K562 (cell line): Measurements from ENCODE around the gene ZNF155. TPM values are rescaled to one million over a fixed set of nuclear protein-coding genes. Genes with fewer than 3 reads are reported as not detected.

Experiments used
- CBFA2T3 ChIP-seq: fragments of 450-650 bp; IDR thresholded peaks from 2 replicates; pipeline ENCODE4 v1.6.1; 2017
- CCAR2 ChIP-seq: fragments of 200-400 bp; formaldehyde crosslinking; IDR thresholded peaks from 2 replicates; pipeline ENCODE4 v1.6.1; 2017; ENCODE audit warnings: mild to moderate bottlenecking, low read depth, low read length
- CCNT2 ChIP-seq: IDR thresholded peaks from 2 replicates; pipeline ENCODE4 v1.6.1; 2011; ENCODE audit warnings: borderline replicate concordance, low read depth, mild to moderate bottlenecking, moderate library complexity, mixed read lengths, low read length; ENCODE audit not compliant: insufficient read length; ENCODE audit errors: extremely low read depth
- CEBPB ChIP-seq: fragments of 450-650 bp; IDR thresholded peaks from 2 replicates; pipeline ENCODE4 v1.6.1; 2016; ENCODE audit warnings: missing genetic modification characterization, missing compliant biosample characterization
- ELF2 ChIP-seq: fragments of 250-450 bp; sonication (Bioruptor Pico); IDR thresholded peaks from 2 replicates; pipeline ENCODE4 v1.5.0; 2021; ENCODE audit warnings: mild to moderate bottlenecking
- HDAC1 ChIP-seq, 2 experiments: fragments of 450-650 bp; IDR thresholded peaks; 2 replicates each; pipeline ENCODE4 v1.6.1; 2016 to 2017; ENCODE audit warnings: inconsistent platforms in 1 of 2, mild to moderate bottlenecking in 1 of 2, moderate library complexity in 1 of 2
- HEY1 ChIP-seq: fragments of 250-450 bp; sonication (Bioruptor Pico); IDR thresholded peaks from 2 replicates; pipeline ENCODE4 v1.5.0; 2020; ENCODE audit warnings: mild to moderate bottlenecking, moderate library complexity, borderline replicate concordance
- HLTF ChIP-seq: fragments of 450-650 bp; IDR thresholded peaks from 2 replicates; pipeline ENCODE4 v1.6.1; 2016
- JUN ChIP-seq, 2 experiments: sonication (generic) in 1 of 2; formaldehyde crosslinking in 1 of 2; IDR thresholded peaks; 2 replicates each; pipeline versions ENCODE4 v1.6.1 to v1.8.0; 2012 to 2022; ENCODE audit warnings: borderline replicate concordance in 2 of 2, mild to moderate bottlenecking in 2 of 2, improper control_type of control experiment in 1 of 2, low read depth in 1 of 2, low read length in 1 of 2, missing genetic modification reagents in 1 of 2
- KAT7 ChIP-seq: sonication (generic); formaldehyde crosslinking; IDR thresholded peaks from 2 replicates; pipeline ENCODE4 v1.8.0; 2022; ENCODE audit warnings: missing genetic modification reagents, mild to moderate bottlenecking, borderline replicate concordance
- PHB2 ChIP-seq: fragments of 450-650 bp; IDR thresholded peaks from 2 replicates; pipeline ENCODE4 v1.6.1; 2017; ENCODE audit warnings: low read depth
- POLR2G ChIP-seq: fragments of 200-400 bp; formaldehyde crosslinking; IDR thresholded peaks from 2 replicates; pipeline ENCODE4 v1.6.1; 2017; ENCODE audit warnings: low read depth, mild to moderate bottlenecking, antibody characterized with exemption, low read length, moderate library complexity
- SLC30A9 ChIP-seq: fragments of 250-450 bp; sonication (Bioruptor Pico); IDR thresholded peaks from 2 replicates; pipeline ENCODE4 v1.8.0; 2022; ENCODE audit warnings: mild to moderate bottlenecking, moderate library complexity
- TCF7L2 ChIP-seq: fragments of 150-350 bp; IDR thresholded peaks from 2 replicates; pipeline ENCODE4 v1.6.1; 2016; ENCODE audit warnings: low read depth, mild to moderate bottlenecking, low read length, moderate library complexity
- ZNF23 ChIP-seq: fragments of 250-450 bp; sonication (Bioruptor Pico); IDR thresholded peaks from 2 replicates; pipeline ENCODE4 v1.4.0; 2020; ENCODE audit warnings: mild to moderate bottlenecking
- ZNF436 ChIP-seq: fragments of 250-450, 450-650 bp; sonication (Bioruptor Pico); formaldehyde crosslinking; IDR thresholded peaks from 2 replicates; pipeline ENCODE4 v1.7.0; 2020; ENCODE audit warnings: mild to moderate bottlenecking
- ZNF57 ChIP-seq: fragments of 450-650 bp; formaldehyde crosslinking; IDR thresholded peaks from 2 replicates; pipeline ENCODE4 v1.4.0; 2020; ENCODE audit warnings: mild to moderate bottlenecking, moderate library complexity
- ZNF586 ChIP-seq: fragments of 450-650 bp; formaldehyde crosslinking; conservative IDR thresholded peaks from 2 replicates; pipeline ENCODE4 v1.4.0; 2020; ENCODE audit warnings: mild to moderate bottlenecking, moderate library complexity
- ZNF778 ChIP-seq: fragments of 450-650 bp; formaldehyde crosslinking; IDR thresholded peaks from 2 replicates; pipeline ENCODE4 v1.4.0; 2020; ENCODE audit warnings: mild to moderate bottlenecking, moderate library complexity
- polyA plus RNA-seq, 8 experiments: library from polyadenylated mRNA; depleted of rRNA in 4 of 8; stranded (reverse) in 5 of 8; unstranded in 3 of 8; fragments of >200 nt; fragmentation: Nextera tagmentation in 2 of 8; fragmentation: Illumina TruSeq in 1 of 8; extraction: Ambion mirVana in 2 of 8; extraction: Trizol in 1 of 8; gene quantifications; 2 replicates each; pipeline versions ENCODE4 v1.2.1 to v1.2.3, GENCODE V29; 2011 to 2014; ENCODE audit warnings: inconsistent platforms in 1 of 8, missing spikeins in 1 of 8
- total RNA-seq, 7 experiments: library from RNA; depleted of rRNA in 6 of 7; stranded (reverse); fragments of >200 nt in 6 of 7; fragmentation: Illumina TruSeq in 2 of 7; extraction: Trizol in 2 of 7; gene quantifications; 2 replicates each; pipeline versions ENCODE4 v1.2.1 to v1.2.3, GENCODE V29; 2011 to 2021; ENCODE audit warnings: low replicate concordance in 1 of 7
- TF ChIP-seq, protein P1 (sequence below): fragments of 450-650 bp; IDR thresholded peaks from 2 replicates; pipeline ENCODE4 v1.6.1; 2016; ENCODE audit warnings: low read depth, mild to moderate bottlenecking, moderate library complexity
- TF ChIP-seq, protein P2 (sequence below): fragments of 250-450 bp; sonication (Bioruptor Pico); IDR thresholded peaks from 2 replicates; pipeline ENCODE4 v1.5.0; 2020; ENCODE audit warnings: mild to moderate bottlenecking
- TF ChIP-seq, protein P3 (sequence below): IDR thresholded peaks from 2 replicates; pipeline ENCODE4 v1.6.1; 2011; ENCODE audit not compliant: insufficient read length; ENCODE audit errors: extremely low read depth
- TF ChIP-seq, protein P4 (sequence below): sonication (generic); formaldehyde crosslinking; IDR thresholded peaks from 2 replicates; pipeline ENCODE4 v1.8.0; 2022; ENCODE audit warnings: mild to moderate bottlenecking, missing genetic modification reagents, borderline replicate concordance

The ZNF155 gene
- total and polyA plus RNA-seq, 9 of the 15 experiments (the other 6 are each of a cell fraction or from before 2014, with no cell fraction given): 0.09 to 0.76 (median 0.37) TPM

DNA sequence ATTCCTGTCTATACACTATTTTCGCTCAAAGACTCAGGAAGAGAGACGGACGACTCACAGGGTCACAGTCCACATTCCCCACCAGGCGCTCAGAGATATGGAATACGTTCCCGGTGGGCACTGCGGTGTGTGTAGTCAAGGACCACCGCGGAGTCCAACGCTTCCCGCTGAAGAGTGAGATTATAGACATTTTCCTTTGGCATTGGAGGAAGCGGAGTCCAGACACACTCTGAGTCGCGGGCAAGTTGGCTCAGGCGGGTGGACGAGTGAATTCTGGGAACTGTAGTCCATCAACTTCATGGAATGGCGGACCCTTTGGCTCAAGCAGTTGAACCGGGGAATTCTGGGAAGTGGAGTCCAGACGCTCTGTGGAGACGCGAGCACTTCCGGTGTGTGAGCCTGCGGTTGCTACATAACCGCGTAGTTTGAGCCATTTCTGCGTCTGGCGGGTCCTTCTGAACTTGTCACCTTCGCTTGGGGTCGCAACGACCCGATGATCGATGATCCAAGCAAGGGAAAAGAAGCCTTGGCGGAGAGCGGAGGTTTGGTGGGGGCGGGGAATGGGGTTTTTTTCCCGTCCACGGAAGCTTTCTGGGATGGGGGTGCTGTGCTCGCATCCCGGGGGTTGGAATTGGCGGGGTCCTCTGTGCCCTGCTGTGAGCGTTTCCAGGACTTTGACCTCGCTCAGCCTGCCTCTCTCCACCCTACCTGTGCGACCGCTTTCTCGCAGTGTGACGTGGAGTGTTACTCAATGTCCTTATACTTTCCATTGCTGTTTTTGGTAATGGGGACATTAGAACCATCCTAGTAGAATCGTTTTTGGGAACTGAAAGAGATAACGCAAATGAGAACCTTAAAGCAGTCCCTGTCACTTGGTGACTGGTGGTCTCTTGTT is 18.8 kb downstream of the ZNF155 start, which contains the start of gene ZNF230 (continued):
- no peak for TF ChIP-seq HEY1 (CRISPR knock-in tag)
- TF ChIP-seq CBFA2T3: no peak
- TF ChIP-seq, protein P1, sequence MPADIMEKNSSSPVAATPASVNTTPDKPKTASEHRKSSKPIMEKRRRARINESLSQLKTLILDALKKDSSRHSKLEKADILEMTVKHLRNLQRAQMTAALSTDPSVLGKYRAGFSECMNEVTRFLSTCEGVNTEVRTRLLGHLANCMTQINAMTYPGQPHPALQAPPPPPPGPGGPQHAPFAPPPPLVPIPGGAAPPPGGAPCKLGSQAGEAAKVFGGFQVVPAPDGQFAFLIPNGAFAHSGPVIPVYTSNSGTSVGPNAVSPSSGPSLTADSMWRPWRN: no peak
- TF ChIP-seq, protein P2, sequence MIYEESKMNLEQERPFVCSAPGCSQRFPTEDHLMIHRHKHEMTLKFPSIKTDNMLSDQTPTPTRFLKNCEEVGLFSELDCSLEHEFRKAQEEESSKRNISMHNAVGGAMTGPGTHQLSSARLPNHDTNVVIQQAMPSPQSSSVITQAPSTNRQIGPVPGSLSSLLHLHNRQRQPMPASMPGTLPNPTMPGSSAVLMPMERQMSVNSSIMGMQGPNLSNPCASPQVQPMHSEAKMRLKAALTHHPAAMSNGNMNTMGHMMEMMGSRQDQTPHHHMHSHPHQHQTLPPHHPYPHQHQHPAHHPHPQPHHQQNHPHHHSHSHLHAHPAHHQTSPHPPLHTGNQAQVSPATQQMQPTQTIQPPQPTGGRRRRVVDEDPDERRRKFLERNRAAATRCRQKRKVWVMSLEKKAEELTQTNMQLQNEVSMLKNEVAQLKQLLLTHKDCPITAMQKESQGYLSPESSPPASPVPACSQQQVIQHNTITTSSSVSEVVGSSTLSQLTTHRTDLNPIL: no peak
- TF ChIP-seq, protein P3, sequence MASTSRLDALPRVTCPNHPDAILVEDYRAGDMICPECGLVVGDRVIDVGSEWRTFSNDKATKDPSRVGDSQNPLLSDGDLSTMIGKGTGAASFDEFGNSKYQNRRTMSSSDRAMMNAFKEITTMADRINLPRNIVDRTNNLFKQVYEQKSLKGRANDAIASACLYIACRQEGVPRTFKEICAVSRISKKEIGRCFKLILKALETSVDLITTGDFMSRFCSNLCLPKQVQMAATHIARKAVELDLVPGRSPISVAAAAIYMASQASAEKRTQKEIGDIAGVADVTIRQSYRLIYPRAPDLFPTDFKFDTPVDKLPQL: no peak
- TF ChIP-seq ZNF586: no peak
- no peak for TF ChIP-seq CCAR2
- TF ChIP-seq SLC30A9 (CRISPR knock-in tag): no peak
- no peak for TF ChIP-seq KAT7 (CRISPR knock-in tag)
- peak; percentile 82 for TF ChIP-seq ELF2
- TF ChIP-seq PHB2: no peak
- no peak for TF ChIP-seq CCNT2
- TF ChIP-seq ZNF23 (CRISPR knock-in tag): no peak
- no peak for TF ChIP-seq JUN (IDR thresholded peaks at IDR 0.05; ENCODE audit: borderline replicate concordance, low read depth, low read length)
- TF ChIP-seq JUN (CRISPR knock-in tag; IDR thresholded peaks at IDR 0.05; ENCODE audit: borderline replicate concordance): no peak
- TF ChIP-seq ZNF57 (CRISPR knock-in tag): no peak
- peak; percentile 90 for TF ChIP-seq CEBPB (tag)
- no peak for TF ChIP-seq ZNF778
- TF ChIP-seq TCF7L2: no peak
- no peak for TF ChIP-seq HLTF
- no peak for TF ChIP-seq ZNF436 (CRISPR knock-in tag)
- TF ChIP-seq POLR2G: peak; percentile 71
- TF ChIP-seq, protein P4, sequence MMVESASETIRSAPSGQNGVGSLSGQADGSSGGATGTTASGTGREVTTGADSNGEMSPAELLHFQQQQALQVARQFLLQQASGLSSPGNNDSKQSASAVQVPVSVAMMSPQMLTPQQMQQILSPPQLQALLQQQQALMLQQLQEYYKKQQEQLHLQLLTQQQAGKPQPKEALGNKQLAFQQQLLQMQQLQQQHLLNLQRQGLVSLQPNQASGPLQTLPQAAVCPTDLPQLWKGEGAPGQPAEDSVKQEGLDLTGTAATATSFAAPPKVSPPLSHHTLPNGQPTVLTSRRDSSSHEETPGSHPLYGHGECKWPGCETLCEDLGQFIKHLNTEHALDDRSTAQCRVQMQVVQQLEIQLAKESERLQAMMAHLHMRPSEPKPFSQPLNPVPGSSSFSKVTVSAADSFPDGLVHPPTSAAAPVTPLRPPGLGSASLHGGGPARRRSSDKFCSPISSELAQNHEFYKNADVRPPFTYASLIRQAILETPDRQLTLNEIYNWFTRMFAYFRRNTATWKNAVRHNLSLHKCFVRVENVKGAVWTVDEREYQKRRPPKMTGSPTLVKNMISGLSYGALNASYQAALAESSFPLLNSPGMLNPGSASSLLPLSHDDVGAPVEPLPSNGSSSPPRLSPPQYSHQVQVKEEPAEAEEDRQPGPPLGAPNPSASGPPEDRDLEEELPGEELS (CRISPR knock-in tag): no peak
- TF ChIP-seq HDAC1 (IDR thresholded peaks at IDR 0.05): peak in 1 of 2 experiments; percentile 29; a peak in 2 of 4 replicates
